ENCODE results near the gene TES. TPM values are rescaled to one million over a fixed set of nuclear protein-coding genes. Genes with fewer than 3 reads are reported as not detected.

Gene TES
- total and polyA plus RNA-seq, 2 experiments from 2014 or later: 37.3 to 38.3 TPM

DNA sequence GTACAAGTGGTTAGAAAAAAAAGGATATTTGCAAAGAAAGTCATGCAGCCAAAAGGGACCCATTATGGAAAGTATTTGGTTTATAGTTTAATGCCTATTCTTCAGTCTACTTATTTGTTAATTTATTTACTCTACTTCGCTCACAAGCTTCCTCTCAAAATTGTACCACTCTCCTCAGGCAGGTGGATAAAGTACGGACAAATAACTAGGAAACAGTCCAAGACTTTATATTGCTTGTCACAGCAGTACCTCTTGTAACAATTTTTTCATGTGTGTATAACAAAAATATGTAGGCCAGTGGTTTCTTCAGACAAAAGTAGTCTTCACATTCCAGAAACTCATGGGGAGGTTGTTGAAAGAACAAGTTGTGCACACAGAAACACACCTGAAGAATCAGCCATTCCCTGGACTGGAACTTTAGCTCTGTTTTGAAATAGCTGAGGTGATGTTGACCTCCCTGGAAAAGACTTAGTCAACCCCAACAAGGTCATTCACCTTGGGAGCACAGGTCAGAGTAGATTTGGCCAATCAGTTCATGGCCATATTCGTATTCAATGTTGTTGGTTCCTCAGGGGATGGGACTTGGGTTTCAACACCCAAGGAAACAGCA lies 73.4 kb downstream of the TES start (continued):
- TF ChIP-seq, protein P1, sequence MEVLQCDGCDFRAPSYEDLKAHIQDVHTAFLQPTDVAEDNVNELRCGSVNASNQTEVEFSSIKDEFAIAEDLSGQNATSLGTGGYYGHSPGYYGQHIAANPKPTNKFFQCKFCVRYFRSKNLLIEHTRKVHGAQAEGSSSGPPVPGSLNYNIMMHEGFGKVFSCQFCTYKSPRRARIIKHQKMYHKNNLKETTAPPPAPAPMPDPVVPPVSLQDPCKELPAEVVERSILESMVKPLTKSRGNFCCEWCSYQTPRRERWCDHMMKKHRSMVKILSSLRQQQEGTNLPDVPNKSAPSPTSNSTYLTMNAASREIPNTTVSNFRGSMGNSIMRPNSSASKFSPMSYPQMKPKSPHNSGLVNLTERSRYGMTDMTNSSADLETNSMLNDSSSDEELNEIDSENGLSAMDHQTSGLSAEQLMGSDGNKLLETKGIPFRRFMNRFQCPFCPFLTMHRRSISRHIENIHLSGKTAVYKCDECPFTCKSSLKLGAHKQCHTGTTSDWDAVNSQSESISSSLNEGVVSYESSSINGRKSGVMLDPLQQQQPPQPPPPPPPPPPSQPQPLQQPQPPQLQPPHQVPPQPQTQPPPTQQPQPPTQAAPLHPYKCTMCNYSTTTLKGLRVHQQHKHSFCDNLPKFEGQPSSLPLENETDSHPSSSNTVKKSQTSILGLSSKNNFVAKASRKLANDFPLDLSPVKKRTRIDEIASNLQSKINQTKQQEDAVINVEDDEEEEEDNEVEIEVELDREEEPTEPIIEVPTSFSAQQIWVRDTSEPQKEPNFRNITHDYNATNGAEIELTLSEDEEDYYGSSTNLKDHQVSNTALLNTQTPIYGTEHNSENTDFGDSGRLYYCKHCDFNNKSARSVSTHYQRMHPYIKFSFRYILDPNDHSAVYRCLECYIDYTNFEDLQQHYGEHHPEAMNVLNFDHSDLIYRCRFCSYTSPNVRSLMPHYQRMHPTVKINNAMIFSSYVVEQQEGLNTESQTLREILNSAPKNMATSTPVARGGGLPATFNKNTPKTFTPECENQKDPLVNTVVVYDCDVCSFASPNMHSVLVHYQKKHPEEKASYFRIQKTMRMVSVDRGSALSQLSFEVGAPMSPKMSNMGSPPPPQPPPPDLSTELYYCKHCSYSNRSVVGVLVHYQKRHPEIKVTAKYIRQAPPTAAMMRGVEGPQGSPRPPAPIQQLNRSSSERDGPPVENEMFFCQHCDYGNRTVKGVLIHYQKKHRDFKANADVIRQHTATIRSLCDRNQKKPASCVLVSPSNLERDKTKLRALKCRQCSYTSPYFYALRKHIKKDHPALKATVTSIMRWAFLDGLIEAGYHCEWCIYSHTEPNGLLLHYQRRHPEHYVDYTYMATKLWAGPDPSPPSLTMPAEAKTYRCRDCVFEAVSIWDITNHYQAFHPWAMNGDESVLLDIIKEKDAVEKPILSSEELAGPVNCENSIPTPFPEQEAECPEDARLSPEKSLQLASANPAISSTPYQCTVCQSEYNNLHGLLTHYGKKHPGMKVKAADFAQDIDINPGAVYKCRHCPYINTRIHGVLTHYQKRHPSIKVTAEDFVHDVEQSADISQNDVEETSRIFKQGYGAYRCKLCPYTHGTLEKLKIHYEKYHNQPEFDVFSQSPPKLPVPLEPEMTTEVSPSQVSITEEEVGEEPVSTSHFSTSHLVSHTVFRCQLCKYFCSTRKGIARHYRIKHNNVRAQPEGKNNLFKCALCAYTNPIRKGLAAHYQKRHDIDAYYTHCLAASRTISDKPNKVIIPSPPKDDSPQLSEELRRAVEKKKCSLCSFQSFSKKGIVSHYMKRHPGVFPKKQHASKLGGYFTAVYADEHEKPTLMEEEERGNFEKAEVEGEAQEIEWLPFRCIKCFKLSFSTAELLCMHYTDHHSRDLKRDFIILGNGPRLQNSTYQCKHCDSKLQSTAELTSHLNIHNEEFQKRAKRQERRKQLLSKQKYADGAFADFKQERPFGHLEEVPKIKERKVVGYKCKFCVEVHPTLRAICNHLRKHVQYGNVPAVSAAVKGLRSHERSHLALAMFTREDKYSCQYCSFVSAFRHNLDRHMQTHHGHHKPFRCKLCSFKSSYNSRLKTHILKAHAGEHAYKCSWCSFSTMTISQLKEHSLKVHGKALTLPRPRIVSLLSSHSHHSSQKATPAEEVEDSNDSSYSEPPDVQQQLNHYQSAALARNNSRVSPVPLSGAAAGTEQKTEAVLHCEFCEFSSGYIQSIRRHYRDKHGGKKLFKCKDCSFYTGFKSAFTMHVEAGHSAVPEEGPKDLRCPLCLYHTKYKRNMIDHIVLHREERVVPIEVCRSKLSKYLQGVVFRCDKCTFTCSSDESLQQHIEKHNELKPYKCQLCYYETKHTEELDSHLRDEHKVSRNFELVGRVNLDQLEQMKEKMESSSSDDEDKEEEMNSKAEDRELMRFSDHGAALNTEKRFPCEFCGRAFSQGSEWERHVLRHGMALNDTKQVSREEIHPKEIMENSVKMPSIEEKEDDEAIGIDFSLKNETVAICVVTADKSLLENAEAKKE (CRISPR knock-in tag; IDR thresholded peaks at IDR 0.05): no peak
- no peak for TF ChIP-seq NANOG (IDR thresholded peaks at IDR 0.05; ENCODE audit: borderline replicate concordance)
- no peak for TF ChIP-seq EZH2 (IDR thresholded peaks at IDR 0.05; ENCODE audit: low read depth, unreplicated experiment)
- TF ChIP-seq CREB1 (CRISPR knock-in tag; IDR thresholded peaks at IDR 0.05; ENCODE audit: low read depth): no peak
- no peak for TF ChIP-seq EZH2phosphoT487 (IDR thresholded peaks at IDR 0.05; ENCODE audit: unreplicated experiment)

DNA sequence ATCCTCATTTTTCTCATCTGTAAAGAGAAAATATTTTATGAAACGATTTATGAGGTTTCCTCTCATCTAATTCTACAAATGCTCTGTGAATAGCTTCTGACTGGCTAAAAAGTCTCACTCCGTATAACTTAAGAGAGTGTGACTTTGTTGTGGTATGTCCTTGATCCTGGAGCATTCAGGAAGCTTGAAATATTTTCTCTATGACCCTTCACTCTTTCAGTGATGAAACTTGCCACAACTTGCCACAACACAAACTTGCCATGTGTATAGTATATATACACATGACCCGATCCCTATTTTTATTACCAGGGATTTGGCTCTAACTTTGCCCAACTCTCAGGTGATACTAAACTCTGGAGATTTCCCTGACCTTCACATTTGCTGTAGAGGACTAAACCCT lies 74.1 kb downstream of the TES start:
- Histone ChIP-seq H3K79me2 (replicated peaks; ENCODE audit: insufficient read depth) (no peaks in the 10 kb centered on the region), H3K36me3 (ENCODE audit: insufficient read depth) (no peaks in the 10 kb centered on the region), H2AFZ (no peak overlapping the region), H4K20me1 (replicated peaks; ENCODE audit: insufficient read depth) (no peaks in the 10 kb centered on the region), H3K27ac (ENCODE audit: low read depth) (no peak overlapping the region), H3K27me3 (ENCODE audit: insufficient read depth) (no peaks in the 10 kb centered on the region), H3K9me2 (ENCODE audit: insufficient read depth) (no peaks in the 10 kb centered on the region), H3K4me3 (no peak overlapping the region), H3F3A (replicated peaks; ENCODE audit: low read depth) (no peaks in the 10 kb centered on the region), H3K4me1 (ENCODE audit: insufficient read depth) (no peaks in the 10 kb centered on the region), H3K4me2 (no peak overlapping the region)
- no peak overlapping the region for H3K4me3 Mint-ChIP-seq
- no peak for DNase-seq (ENCODE audit: low spot score)
- H3K27ac Mint-ChIP-seq: no peak overlapping the region
- H3K36me3 Mint-ChIP-seq (ENCODE audit: low read depth): no peaks in the 10 kb centered on the region
- H3K9me3 Mint-ChIP-seq: no peaks in the 10 kb centered on the region
- no peak for ATAC-seq
- H3K4me1 Mint-ChIP-seq: no peaks in the 10 kb centered on the region
- H3K27me3 Mint-ChIP-seq (ENCODE audit: insufficient read depth, low read depth, poor library complexity): peaks cover 3% of the 10 kb centered on the region
- TF ChIP-seq, protein P2, sequence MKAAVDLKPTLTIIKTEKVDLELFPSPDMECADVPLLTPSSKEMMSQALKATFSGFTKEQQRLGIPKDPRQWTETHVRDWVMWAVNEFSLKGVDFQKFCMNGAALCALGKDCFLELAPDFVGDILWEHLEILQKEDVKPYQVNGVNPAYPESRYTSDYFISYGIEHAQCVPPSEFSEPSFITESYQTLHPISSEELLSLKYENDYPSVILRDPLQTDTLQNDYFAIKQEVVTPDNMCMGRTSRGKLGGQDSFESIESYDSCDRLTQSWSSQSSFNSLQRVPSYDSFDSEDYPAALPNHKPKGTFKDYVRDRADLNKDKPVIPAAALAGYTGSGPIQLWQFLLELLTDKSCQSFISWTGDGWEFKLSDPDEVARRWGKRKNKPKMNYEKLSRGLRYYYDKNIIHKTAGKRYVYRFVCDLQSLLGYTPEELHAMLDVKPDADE (IDR thresholded peaks at IDR 0.05): no peak
- TF ChIP-seq JUNB (IDR thresholded peaks at IDR 0.05; ENCODE audit: unreplicated experiment): no peak
- TF ChIP-seq EZH2phosphoT487 (IDR thresholded peaks at IDR 0.05; ENCODE audit: unreplicated experiment): no peak
- no peak for TF ChIP-seq CREB1 (CRISPR knock-in tag; IDR thresholded peaks at IDR 0.05; ENCODE audit: low read depth)
- no peak for TF ChIP-seq NANOG (IDR thresholded peaks at IDR 0.05; ENCODE audit: borderline replicate concordance)
- TF ChIP-seq EZH2 (IDR thresholded peaks at IDR 0.05; ENCODE audit: low read depth, unreplicated experiment): no peak
- TF ChIP-seq STAT1 (IDR thresholded peaks at IDR 0.05; ENCODE audit: unreplicated experiment): no peak
- TF ChIP-seq ZNF331 (CRISPR knock-in tag; IDR thresholded peaks at IDR 0.05; ENCODE audit: low read depth): no peak
